Upper lobe of left lung (tissue), 4 donors: Measurements from ENCODE around the gene CCDC71L.

Experiments
- CTCF ChIP-seq, 6 experiments: fragments of 450-650 bp in 4 of 6; fragments of 200-600 bp in 2 of 6; sonication (generic) in 2 of 6; IDR thresholded peaks; one replicate each; pipeline ENCODE4 v1.5.1; 2016 to 2019; ENCODE audit warnings: antibody characterized with exemption in 6 of 6
- EP300 ChIP-seq, 4 donors: sonication (generic); formaldehyde crosslinking; IDR thresholded peaks; one replicate each; pipeline ENCODE4 v1.5.1; 2017; ENCODE audit warnings: antibody characterized with exemption in 4 of 4, control low read depth in 2 of 4
- POLR2A ChIP-seq, 4 donors: fragments of 450-650 bp; IDR thresholded peaks; one replicate each; pipeline ENCODE4 v1.5.1; 2016 to 2017; ENCODE audit warnings: antibody characterized with exemption in 4 of 4, mild to moderate bottlenecking in 2 of 4

GRCh38 chr7:106618480-106618879 lies 42.5 kb downstream of the CCDC71L start:
- TF ChIP-seq POLR2A (IDR thresholded peaks at IDR 0.05) (no peak), CTCF (IDR thresholded peaks at IDR 0.05) (no peak), EP300 (IDR thresholded peaks at IDR 0.05) (no peak)
